GM12865 (cell line): Measurements from ENCODE around the gene CCNC.
A peak's percentile ranks its signal among the peaks of the same experiment; 100 is the strongest.

Experiments
- DNase-seq: peaks from one replicate; pipeline ENCODE4 v3.0.0; 2010; ENCODE audit warnings: low read depth
- H3K4me3 ChIP-seq: 2 replicates; pipeline ENCODE4 v1.5.1; 2011; ENCODE audit warnings: mild to moderate bottlenecking, low read depth, low read length, control low read depth
- CTCF ChIP-seq: IDR thresholded peaks from 2 replicates; pipeline ENCODE4 v1.5.1; 2011; ENCODE audit warnings: low read length, control low read depth, low read depth, inconsistent platforms; ENCODE audit not compliant: insufficient read depth; ENCODE audit errors: missing control alignments

CCNC gene

GRCh38 chr6:99568103-99568933 lies at the start of gene CCNC:
Gene CCNC, minus strand, starts transcription at chr6:99568660. Its CDS starts 133 bp downstream, at chr6:99568527.
- DNase-seq, result peak; percentile 97
- TF ChIP-seq CTCF, result no peak
- peak within 1 kb of the TSS; percentile 71 for H3K4me3 ChIP-seq

- H3K4me3 ChIP-seq, result no peak overlapping the region
- no peak for TF ChIP-seq CTCF
- no peak for DNase-seq
These were observed 48.7 kb upstream of the CCNC start for GRCh38 chr6:99617131-99617530.

- H3K4me3 ChIP-seq, result peak overlapping the region; percentile 73
- no peak for TF ChIP-seq CTCF
- DNase-seq, result peak; percentile 64
These were observed 46.1 kb upstream of the CCNC start for GRCh38 chr6:99614430-99615186.

- TF ChIP-seq CTCF, result no peak
- peak overlapping the region; percentile 73 for H3K4me3 ChIP-seq
- peak; percentile 79 for DNase-seq
These were observed 45.4 kb upstream of the CCNC start for GRCh38 chr6:99613705-99614429.

- peak overlapping the region; percentile 73 for H3K4me3 ChIP-seq
- DNase-seq, result peak; percentile 83
- peak; percentile 68 for TF ChIP-seq CTCF
These were observed 44.9 kb upstream of the CCNC start for GRCh38 chr6:99613409-99613704.

GRCh38 chr6:99612551-99613408 lies 44.3 kb upstream of the CCNC start:
- H3K4me3 ChIP-seq, result peak overlapping the region; percentile 73
- TF ChIP-seq CTCF, result no peak
- DNase-seq, result no peak
